Fibroblast of pulmonary artery (primary cell): ENCODE results near the gene DNPH1.

Experiments used
- DNase-seq: peaks from one replicate; pipeline ENCODE4 v3.0.0-alpha.2; 2010; ENCODE audit warnings: low read depth
- H3K4me3 ChIP-seq: replicated peaks from 2 replicates; pipeline ENCODE4 v1.5.1; 2011; ENCODE audit warnings: low read depth, mild to moderate bottlenecking, control low read depth, low read length, moderate library complexity
- CTCF ChIP-seq: IDR thresholded peaks from 2 replicates; pipeline ENCODE4 v1.5.1; 2011; ENCODE audit warnings: mild to moderate bottlenecking, control low read depth, low read length, inconsistent platforms; ENCODE audit errors: missing control alignments

Gene DNPH1

GRCh38 chr6:43187821-43188220, 41.5 kb downstream of the DNPH1 start:
- TF ChIP-seq CTCF: no peak
- H3K4me3 ChIP-seq: no peak overlapping the region
- no peak for DNase-seq

GRCh38 chr6:43186706-43187105, 42.6 kb downstream of the DNPH1 start:
- no peak overlapping the region for H3K4me3 ChIP-seq
- no peak for DNase-seq
- TF ChIP-seq CTCF: no peak

- no peak for DNase-seq
- no peak for TF ChIP-seq CTCF
- H3K4me3 ChIP-seq: no peak overlapping the region
Observed at GRCh38 chr6:43186019-43186418, 43.3 kb downstream of the DNPH1 start.

- no peak for DNase-seq
- TF ChIP-seq CTCF: no peak
- no peak overlapping the region for H3K4me3 ChIP-seq
Observed at GRCh38 chr6:43185391-43185985, 43.8 kb downstream of the DNPH1 start.

GRCh38 chr6:43184268-43184985, 44.9 kb downstream of the DNPH1 start:
- no peak for DNase-seq
- TF ChIP-seq CTCF: no peak
- no peak overlapping the region for H3K4me3 ChIP-seq

- DNase-seq: no peak
- TF ChIP-seq CTCF: no peak
- no peak overlapping the region for H3K4me3 ChIP-seq
Observed at GRCh38 chr6:43183441-43183840, 45.8 kb downstream of the DNPH1 start.
